Measurements from ENCODE around the gene CD8B2. TPM values are rescaled to one million over a fixed set of nuclear protein-coding genes. Genes with fewer than 3 reads are reported as not detected.
"Not testable (repeated sequence)": the region's sequence is repeated elsewhere in the genome, so short reads cannot be mapped to it uniquely, and the experiment has no call there.

CD8B2 gene
- total RNA-seq, 1 donor from 2014 or later: not detected

GRCh38 chr2:106498549-106498948, 11.4 kb downstream of the CD8B2 start:
- H3K36me3 ChIP-seq; H3K27ac ChIP-seq (replicated peaks); H3K9me3 ChIP-seq (replicated peaks); H3K27me3 ChIP-seq (ENCODE audit: low read depth); DNase-seq; intact Hi-C loops (cut with micrococcal nuclease); H3K4me3 ChIP-seq; H3K4me1 ChIP-seq: not testable (repeated sequence)

GRCh38 chr2:106500350-106500749, 13.2 kb downstream of the CD8B2 start:
- DNase-seq; H3K4me1 ChIP-seq; H3K27ac ChIP-seq (replicated peaks); H3K4me3 ChIP-seq; H3K36me3 ChIP-seq; intact Hi-C loops (cut with micrococcal nuclease); H3K9me3 ChIP-seq (replicated peaks); H3K27me3 ChIP-seq (ENCODE audit: low read depth): not testable (repeated sequence)

- H3K4me3 ChIP-seq; H3K27ac ChIP-seq (replicated peaks); intact Hi-C loops (cut with micrococcal nuclease); DNase-seq; H3K27me3 ChIP-seq (ENCODE audit: low read depth); H3K4me1 ChIP-seq; H3K36me3 ChIP-seq; H3K9me3 ChIP-seq (replicated peaks): not testable (repeated sequence)
Observed at GRCh38 chr2:106502351-106502750, 15.2 kb downstream of the CD8B2 start.

- H3K27ac ChIP-seq (replicated peaks); intact Hi-C loops (cut with micrococcal nuclease); H3K4me1 ChIP-seq; DNase-seq; H3K9me3 ChIP-seq (replicated peaks); H3K36me3 ChIP-seq; H3K27me3 ChIP-seq (ENCODE audit: low read depth); H3K4me3 ChIP-seq: not testable (repeated sequence)
Observed at GRCh38 chr2:106504192-106504591, 17.0 kb downstream of the CD8B2 start.

- intact Hi-C loops (cut with micrococcal nuclease); H3K4me1 ChIP-seq; DNase-seq; H3K4me3 ChIP-seq; H3K36me3 ChIP-seq; H3K27ac ChIP-seq (replicated peaks); H3K27me3 ChIP-seq (ENCODE audit: low read depth); H3K9me3 ChIP-seq (replicated peaks): not testable (repeated sequence)
Observed at GRCh38 chr2:106504787-106505186, 17.6 kb downstream of the CD8B2 start.

GRCh38 chr2:106506002-106506687, 19.0 kb downstream of the CD8B2 start:
- DNase-seq; H3K27ac ChIP-seq (replicated peaks); H3K36me3 ChIP-seq; H3K9me3 ChIP-seq (replicated peaks); intact Hi-C loops (cut with micrococcal nuclease); H3K4me3 ChIP-seq; H3K4me1 ChIP-seq; H3K27me3 ChIP-seq (ENCODE audit: low read depth): not testable (repeated sequence)

GRCh38 chr2:106508660-106509373, 21.7 kb downstream of the CD8B2 start:
- H3K4me1 ChIP-seq; DNase-seq; H3K9me3 ChIP-seq (replicated peaks); H3K27ac ChIP-seq (replicated peaks); H3K4me3 ChIP-seq; H3K27me3 ChIP-seq (ENCODE audit: low read depth); H3K36me3 ChIP-seq; intact Hi-C loops (cut with micrococcal nuclease): not testable (repeated sequence)

- H3K4me1 ChIP-seq; intact Hi-C loops (cut with micrococcal nuclease); H3K27ac ChIP-seq (replicated peaks); H3K4me3 ChIP-seq; H3K27me3 ChIP-seq (ENCODE audit: low read depth); DNase-seq; H3K9me3 ChIP-seq (replicated peaks); H3K36me3 ChIP-seq: not testable (repeated sequence)
Observed at GRCh38 chr2:106509374-106509770, 22.2 kb downstream of the CD8B2 start.

- H3K27me3 ChIP-seq (ENCODE audit: low read depth); H3K9me3 ChIP-seq (replicated peaks); intact Hi-C loops (cut with micrococcal nuclease); H3K27ac ChIP-seq (replicated peaks); DNase-seq; H3K4me3 ChIP-seq; H3K36me3 ChIP-seq; H3K4me1 ChIP-seq: not testable (repeated sequence)
Observed at GRCh38 chr2:106510791-106511190, 23.6 kb downstream of the CD8B2 start.

GRCh38 chr2:106511476-106511901, 24.3 kb downstream of the CD8B2 start:
- H3K27me3 ChIP-seq (ENCODE audit: low read depth); H3K36me3 ChIP-seq; H3K4me1 ChIP-seq; intact Hi-C loops (cut with micrococcal nuclease); H3K9me3 ChIP-seq (replicated peaks); H3K4me3 ChIP-seq: not testable (repeated sequence)
- H3K27ac ChIP-seq (replicated peaks): peak overlapping the region; percentile 50
- peak; percentile 43 for DNase-seq

GRCh38 chr2:106511934-106512333, 24.8 kb downstream of the CD8B2 start:
- H3K27me3 ChIP-seq (ENCODE audit: low read depth); intact Hi-C loops (cut with micrococcal nuclease); H3K4me1 ChIP-seq; DNase-seq; H3K9me3 ChIP-seq (replicated peaks); H3K36me3 ChIP-seq; H3K4me3 ChIP-seq: not testable (repeated sequence)
- peak overlapping the region; percentile 50 for H3K27ac ChIP-seq (replicated peaks)

GRCh38 chr2:106513391-106513790, 26.2 kb downstream of the CD8B2 start:
- H3K4me3 ChIP-seq; intact Hi-C loops (cut with micrococcal nuclease); H3K36me3 ChIP-seq; H3K4me1 ChIP-seq; H3K9me3 ChIP-seq (replicated peaks); H3K27me3 ChIP-seq (ENCODE audit: low read depth); DNase-seq; H3K27ac ChIP-seq (replicated peaks): not testable (repeated sequence)

- H3K4me1 ChIP-seq; DNase-seq; H3K27ac ChIP-seq (replicated peaks): not testable (repeated sequence)
Observed at GRCh38 chr2:106514827-106515226, 27.7 kb downstream of the CD8B2 start.

More at GRCh38 chr2:106514827-106515226, 27.7 kb downstream of the CD8B2 start:
- intact Hi-C loops (cut with micrococcal nuclease); H3K9me3 ChIP-seq (replicated peaks); H3K4me3 ChIP-seq; H3K27me3 ChIP-seq (ENCODE audit: low read depth); H3K36me3 ChIP-seq: not testable (repeated sequence)

Measured in left ventricle myocardium inferior (tissue), 1 donor.